NCI-H2227 (cell line): ENCODE results near the gene MAP3K19.

ENCODE experiments used
- DNase-seq: peaks from one replicate; lab custom pipeline; 2025; ENCODE audit not compliant: unreplicated experiment; lab: John Stamatoyannopoulos, UW

MAP3K19 gene

GRCh38 chr2:134934641-134935040 is 112.6 kb downstream of the MAP3K19 start:
- no peak for DNase-seq

DNA sequence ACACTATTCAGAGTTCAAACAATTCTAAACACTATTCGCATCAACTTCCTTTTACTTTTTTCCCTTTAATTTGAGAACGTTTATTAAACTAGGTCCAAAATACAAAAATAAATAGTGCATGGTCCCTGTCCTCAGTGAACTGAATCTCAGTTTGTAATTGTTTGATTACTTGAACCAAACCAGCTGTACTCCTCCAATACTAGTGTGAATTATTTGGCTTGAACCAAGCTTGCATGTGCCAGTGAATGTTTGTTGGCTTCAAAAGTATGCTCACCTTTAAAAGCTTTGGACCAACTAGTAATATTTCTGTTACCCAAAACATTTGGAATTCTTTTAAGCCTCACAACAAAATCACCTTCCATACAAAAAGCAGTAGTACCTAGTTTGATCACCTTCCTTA is 113.1 kb downstream of the MAP3K19 start:
- DNase-seq: no peak

GRCh38 chr2:134933732-134934131 is 113.5 kb downstream of the MAP3K19 start:
- no peak for DNase-seq

- DNase-seq: no peak
These were observed 114.3 kb downstream of the MAP3K19 start for GRCh38 chr2:134932864-134933526.

GRCh38 chr2:134927195-134927594 is 120.1 kb downstream of the MAP3K19 start:
- no peak for DNase-seq

GRCh38 chr2:134926231-134926931 is 120.9 kb downstream of the MAP3K19 start:
- DNase-seq: no peak

GRCh38 chr2:134924912-134925311 is 122.3 kb downstream of the MAP3K19 start:
- DNase-seq: no peak

- peak; percentile 63 for DNase-seq
These were observed 127.7 kb downstream of the MAP3K19 start for GRCh38 chr2:134919341-134920210.

DNA sequence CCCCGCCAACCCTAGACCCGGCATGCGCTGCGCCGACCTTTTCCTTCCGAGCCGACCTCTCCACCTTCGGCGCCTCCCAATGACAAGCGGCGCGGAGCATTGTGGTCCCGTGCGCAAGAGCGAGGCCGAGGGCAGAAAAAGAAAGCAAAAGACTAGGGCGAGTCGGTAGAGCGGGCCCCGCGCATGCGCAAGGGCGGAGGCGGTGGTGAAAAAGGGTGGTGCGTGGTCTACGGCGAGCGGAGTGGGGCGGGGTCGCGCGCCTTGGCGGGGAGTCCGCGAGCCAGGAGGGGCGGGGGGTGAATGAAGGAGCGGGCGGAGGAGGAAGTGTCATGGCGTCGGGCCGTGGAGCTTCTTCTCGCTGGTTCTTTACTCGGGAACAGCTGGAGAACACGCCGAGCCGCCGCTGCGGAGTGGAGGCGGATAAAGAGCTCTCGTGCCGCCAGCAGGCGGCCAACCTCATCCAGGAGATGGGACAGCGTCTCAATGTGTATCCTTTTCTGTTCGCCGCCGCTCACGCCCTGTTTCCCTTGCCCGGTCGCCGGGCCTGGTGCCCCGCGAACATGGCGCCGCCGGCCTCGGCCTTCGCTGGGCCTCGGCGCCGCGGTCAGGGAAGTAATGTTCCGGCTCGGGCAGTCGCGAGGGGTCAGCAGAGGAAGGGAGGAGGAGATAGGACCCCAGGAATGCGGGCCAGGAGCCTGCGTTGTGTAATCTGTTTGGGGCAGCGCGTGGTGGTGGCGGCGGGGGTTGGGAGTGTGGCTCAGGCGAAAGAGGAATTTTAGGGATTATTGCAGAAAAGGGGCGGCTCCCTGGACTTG is 128.5 kb downstream of the MAP3K19 start, which contains the start of gene CCNT2:
Gene CCNT2 (plus strand): TSS at position 297 of the 815 bp plus-strand sequence. CDS start 33 bp downstream, at position 330.
- peak; percentile 100 for DNase-seq

- DNase-seq: peak; percentile 99
These were observed 129.2 kb downstream of the MAP3K19 start for GRCh38 chr2:134917888-134918525.

DNA sequence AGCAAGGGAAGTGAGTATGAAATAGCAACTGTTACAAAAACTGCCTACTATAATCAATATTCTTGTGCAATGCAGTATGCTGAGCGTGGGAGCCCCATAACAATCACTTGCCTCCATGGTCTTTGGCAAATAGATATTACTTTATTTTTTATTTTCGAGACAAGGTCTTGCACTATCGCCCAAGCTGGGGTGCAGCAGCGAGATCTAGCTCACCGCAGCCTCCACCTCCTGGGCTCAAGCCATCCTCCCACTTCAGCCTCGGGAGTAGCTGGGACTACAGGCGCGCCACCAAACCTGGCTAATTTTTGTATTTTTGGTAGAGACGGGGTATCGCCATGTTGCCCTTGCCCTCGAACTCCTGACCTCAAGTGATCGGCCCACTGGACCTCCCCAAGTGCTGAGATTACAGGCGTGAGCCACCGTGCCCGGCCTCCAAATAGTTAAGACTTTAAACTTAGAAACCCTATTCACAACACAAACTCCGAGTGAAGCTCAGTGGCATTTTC is 129.8 kb downstream of the MAP3K19 start:
- DNase-seq: peak; percentile 34
